ENCODE data around the gene SNAPC3.
"Not testable (repeated sequence)": the region's sequence is repeated elsewhere in the genome, so short reads cannot be mapped to it uniquely, and the experiment has no call there.

SNAPC3 gene

DNA sequence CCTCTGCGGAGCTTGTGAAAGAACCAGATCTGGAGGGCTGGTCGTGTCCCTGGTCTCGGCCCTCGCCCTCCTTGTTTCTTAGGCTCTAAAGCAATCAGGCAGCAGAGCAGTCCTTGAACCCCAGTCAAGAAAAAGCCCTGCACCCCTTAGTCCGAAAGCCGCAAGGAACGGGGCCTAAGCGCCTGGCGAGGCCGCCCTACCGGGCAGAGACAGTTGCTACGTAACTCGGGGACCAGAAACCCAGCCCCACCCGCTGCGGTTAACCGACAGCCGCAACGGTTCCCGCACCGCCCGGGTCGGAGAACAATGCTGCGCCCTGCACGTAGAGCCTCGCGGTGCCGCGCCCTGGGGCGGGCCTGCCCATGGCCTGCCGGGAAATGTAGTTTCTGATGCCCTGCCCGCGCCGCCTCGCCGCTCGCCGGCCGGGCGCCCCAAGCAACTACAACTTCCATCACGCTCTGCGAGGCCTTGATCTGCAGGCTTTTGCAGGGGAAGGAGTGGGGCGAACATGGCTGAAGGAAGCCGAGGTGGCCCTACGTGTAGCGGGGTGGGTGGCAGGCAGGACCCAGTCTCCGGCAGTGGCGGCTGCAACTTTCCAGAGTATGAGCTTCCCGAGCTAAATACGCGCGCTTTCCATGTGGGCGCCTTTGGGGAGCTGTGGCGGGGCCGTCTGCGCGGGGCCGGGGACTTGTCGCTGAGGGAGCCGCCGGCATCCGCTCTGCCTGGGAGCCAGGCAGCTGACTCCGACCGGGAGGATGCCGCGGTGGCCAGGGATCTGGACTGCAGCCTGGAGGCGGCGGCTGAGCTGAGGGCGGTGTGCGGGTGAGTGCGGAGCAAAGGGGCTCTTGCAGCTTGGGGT lies at the start of gene SNAPC3:
SNAPC3 (plus strand) TSS at position 505 of the 859 bp plus-strand sequence; CDS start at position 509, 4 bp downstream.
- DNase-seq: peak; percentile 85

DNA sequence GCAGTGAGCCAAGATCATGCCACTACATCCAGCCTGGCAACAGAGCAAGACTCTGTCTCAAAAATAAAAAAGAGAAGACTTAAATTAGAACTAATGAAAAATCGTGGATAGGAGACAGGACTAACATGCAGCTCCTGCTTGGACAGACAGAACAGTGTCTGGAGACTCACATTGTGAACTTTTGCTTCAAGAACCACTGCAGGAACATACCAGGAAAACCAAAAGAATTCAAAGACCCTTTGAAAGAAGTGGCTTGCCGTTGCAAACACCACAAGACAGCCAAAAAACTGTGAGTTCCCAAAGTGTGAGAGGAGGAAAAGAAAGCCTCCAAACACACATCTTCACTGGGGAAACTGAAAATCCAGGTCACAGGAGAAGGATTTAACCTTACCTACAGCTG lies 48.8 kb upstream of the SNAPC3 start:
- DNase-seq: no peak

DNA sequence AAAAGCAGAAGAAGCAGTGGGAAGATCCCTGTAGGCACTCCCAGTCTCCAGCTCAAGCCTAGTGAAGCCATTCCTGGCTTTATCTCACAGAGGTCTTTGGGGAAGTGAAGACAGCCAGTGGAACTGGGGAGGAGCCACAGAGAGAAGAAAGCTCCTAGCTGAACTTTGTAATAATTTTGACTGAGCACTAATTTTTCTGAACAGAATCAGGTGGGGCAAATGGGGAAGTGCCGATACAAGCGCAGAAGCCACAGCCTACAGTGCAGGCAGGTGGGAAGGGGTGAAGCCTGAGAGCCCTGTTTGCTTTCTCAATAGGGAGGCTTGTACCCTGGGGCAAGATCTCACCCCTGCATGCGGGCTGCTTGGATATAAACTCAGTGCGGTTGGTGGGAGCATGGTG lies 48.4 kb upstream of the SNAPC3 start:
- DNase-seq: no peak

GRCh38 chr9:15374825-15375224 lies 47.9 kb upstream of the SNAPC3 start:
- no peak for DNase-seq

- DNase-seq: no peak
Observed at GRCh38 chr9:15377625-15378540, 44.8 kb upstream of the SNAPC3 start.

DNA sequence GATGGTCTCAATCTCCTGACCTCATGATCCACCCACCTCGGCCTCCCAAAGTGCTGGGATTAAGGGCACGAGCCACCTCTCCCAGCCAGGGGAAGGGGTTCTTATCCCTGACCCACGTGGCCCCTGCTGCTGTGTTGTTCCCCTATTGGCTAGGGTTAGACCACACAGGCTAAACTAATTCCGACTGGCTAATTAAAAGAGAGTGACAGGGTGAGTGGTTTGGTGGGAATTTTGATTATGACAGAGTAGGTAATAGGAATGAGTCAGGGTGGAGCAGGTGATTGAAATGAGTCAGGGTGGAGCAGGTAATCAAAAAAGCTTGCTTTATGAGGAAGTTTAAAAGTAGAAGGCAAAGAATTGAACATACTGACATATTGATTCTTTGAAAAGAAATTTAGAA lies 43.4 kb upstream of the SNAPC3 start:
- not testable (repeated sequence) for DNase-seq

GRCh38 chr9:15379888-15380287 lies 42.8 kb upstream of the SNAPC3 start:
- DNase-seq: not testable (repeated sequence)

DNA sequence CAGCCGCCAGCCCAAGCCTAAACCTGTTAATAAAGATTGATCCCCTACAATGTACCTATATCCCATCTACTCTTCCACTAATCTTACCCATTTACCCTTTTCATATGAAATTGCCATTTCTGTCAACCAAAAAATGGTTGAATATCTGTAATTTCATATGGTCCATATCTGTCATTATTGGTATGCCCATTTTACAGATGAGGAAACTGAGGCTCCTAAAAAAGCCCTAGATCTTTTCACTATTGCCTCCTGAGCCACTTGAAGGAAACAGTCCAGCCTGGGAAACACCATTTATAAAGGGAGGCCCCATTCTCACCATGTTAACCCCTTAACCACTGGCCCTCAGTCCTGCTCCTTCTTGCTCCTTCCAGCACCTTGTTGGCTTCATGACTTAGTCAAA lies 41.2 kb upstream of the SNAPC3 start:
- DNase-seq: no peak

DNA sequence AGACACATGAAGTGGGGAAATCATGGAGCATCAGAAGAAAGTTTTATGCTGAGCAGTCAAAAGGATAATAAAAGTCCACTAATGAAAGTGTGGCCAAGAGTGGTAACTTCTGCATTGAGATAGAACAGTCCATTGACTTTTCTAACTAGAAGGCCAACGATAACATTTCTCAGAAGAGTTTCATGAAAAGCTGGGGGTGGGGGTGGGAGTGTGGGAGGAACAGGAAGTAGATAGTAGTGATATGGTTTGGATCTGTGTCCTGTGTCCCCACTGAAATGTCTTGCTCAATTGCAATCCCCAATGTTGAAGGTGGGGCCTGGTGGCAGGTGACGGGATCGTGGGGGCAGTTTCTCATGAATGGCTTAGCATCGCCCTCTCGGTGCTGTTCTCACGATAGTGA lies 36.2 kb upstream of the SNAPC3 start:
- DNase-seq: no peak

GRCh38 chr9:15389173-15389572 lies 33.5 kb upstream of the SNAPC3 start:
- DNase-seq: no peak

- DNase-seq: no peak
Observed at GRCh38 chr9:15389631-15390030, 33.0 kb upstream of the SNAPC3 start.

DNA sequence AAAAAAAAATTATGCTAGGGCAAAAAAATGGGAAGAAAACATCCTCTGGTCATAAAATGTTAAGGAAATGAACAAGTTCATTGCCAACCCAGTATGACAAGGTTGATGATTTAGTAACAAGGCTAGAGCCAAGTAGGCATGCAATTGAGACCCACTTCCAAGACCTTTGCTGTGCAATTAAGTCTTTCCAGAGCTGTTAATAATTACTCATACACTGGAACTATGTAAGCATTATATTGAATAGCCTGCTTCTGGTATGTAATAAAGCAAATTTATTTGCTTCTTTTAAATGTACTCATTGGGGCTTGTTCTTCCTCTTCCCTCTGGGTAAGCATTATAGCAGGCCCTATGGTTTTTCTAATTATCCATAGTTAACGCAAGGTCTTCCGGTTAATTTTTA lies 32.5 kb upstream of the SNAPC3 start:
- no peak for DNase-seq

- DNase-seq: peak; percentile 15
Observed at GRCh38 chr9:15392363-15392762, 30.3 kb upstream of the SNAPC3 start.

- DNase-seq: no peak
Observed at GRCh38 chr9:15400281-15400941, 22.3 kb upstream of the SNAPC3 start.

DNA sequence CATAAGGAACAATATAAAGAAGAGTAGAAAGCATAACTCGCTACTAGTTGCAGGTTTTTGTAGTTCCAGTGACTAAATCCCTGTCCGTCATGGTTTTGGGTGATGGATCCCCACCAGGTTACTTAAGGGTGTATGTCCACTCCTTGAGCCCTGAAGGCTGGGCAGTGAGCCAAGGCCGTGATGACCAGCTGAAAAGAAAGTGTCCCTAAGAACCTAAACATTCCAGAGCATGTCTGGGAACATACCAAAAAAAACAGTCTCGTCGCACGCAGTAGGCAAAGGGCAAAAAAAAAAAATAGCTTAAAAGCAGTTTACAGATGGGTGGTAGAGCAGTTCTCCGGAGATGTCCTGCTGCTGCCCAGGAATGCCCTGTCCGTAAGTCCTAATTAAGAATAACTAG lies 21.4 kb upstream of the SNAPC3 start:
- DNase-seq: no peak

- no peak for DNase-seq
Observed at GRCh38 chr9:15403155-15403554, 19.5 kb upstream of the SNAPC3 start.

GRCh38 chr9:15404171-15404570 lies 18.5 kb upstream of the SNAPC3 start:
- DNase-seq: no peak

DNA sequence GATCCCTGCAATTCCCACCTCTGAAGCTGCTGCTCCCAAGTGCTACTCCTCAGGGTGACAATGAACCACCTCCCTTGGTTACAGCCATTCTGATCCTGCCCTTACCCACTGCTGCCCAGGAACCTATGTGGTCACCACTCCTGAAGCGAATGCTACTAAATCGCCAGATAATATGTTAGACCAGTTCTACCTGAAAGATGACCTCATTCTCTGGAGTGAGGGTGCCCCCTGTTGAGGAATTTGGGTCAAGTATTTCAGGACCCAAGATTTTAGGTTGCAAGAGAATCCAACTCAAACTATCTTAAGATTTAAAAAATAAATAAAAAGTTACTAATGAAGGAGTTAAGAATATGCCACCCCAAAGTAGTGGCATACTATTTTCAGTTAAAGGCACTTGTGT lies 5.8 kb upstream of the SNAPC3 start:
- no peak for DNase-seq

DNA sequence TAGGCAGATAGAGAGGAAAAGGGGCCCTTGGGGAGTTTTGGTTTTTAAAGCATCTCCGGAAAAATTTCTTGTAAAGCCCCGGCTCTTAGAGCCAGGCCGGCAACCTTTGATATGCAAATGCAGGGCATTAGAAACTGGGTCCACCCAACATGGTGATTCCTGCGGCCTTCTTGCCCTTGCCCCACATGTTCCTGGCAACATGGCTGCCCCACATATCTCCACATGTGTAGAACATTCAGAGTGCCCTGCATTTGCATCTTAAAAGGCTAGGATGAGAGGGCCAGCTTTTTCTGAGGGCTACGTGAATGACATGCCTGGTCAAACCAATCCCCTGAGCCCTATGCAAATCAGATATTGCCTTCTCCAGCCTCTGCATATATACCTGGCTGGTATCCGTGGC lies 5.0 kb upstream of the SNAPC3 start:
- DNase-seq: no peak

GRCh38 chr9:15420796-15421195 lies 1.9 kb upstream of the SNAPC3 start:
- no peak for DNase-seq

GRCh38 chr9:15421532-15421931 lies 1.1 kb upstream of the SNAPC3 start:
- DNase-seq: no peak

DNA sequence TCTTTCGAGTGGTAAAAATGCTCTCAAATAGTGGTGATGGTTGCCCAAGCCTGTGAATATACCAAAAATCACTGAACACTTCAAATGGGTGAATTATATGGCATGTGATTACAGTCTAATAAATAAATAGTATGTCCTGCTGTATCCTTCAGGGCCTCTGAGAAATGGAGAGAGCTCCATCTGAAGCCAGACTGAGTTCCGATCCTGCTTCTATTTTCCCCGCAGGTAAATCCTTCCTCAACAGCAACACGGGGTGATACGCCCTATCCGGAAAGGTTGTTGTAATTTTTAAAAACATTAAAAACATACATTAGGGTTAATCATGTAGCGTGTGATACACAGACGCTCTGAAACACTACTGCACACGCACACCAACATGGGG lies 695 bp upstream of the SNAPC3 start:
- no peak for DNase-seq

GRCh38 chr9:15423231-15423985 lies 732 bp downstream of the SNAPC3 start:
- no peak for DNase-seq
